Epithelial cell of esophagus (primary cell): Measurements from ENCODE around the gene WNT9A.

Experiments used
- DNase-seq: peaks from one replicate; pipeline ENCODE4 v3.0.0; 2010; ENCODE audit warnings: low read depth
- H3K4me3 ChIP-seq: 2 replicates; pipeline ENCODE4 v1.5.1; 2011; ENCODE audit warnings: mild to moderate bottlenecking, low read length, control low read depth
- TF ChIP-seq, protein P1 (sequence below): IDR thresholded peaks from 2 replicates; pipeline ENCODE4 v1.5.1; 2011; ENCODE audit warnings: low read depth, mild to moderate bottlenecking, low read length, control low read depth, inconsistent platforms; ENCODE audit not compliant: insufficient read depth; ENCODE audit errors: missing control alignments

WNT9A gene

DNA sequence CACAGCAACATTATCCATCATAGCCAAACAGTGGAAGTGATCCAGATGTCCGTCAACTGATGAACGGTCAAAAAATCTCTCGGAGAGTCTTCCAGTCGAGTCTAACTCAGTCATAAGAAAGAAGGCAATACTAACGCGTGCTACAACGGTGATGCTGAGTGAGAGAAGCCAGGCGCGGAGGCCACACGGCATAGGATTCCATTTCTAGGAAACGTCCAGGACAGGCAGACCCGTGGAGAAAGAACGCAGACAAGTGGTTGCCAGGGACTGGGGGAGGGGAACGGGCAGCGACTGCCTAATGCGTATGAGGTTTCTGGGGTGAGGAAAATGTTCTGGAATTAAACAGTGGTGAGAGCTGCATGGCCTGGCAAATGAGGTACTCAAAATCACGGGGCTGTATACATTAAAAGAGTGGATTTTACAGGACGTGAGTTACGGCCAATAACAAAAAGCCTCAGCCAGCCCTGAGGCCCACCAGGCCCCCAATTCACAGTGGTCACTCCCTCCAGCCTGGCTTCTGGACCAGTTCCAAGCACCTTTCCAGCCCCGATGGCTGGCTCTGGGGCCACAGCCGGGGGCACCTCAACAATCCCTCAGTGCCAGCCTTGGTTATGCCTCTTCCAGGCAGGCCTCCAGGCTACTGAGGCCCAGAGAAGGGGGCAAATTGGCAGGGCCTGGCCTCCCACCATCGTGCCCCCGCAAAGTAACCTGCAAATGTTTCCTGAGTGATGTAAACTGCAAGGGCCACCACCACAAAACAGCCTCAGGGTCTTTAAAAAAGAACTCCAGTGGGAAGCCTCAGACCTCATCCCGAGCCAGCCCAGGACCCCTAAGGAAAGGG lies 3.4 kb downstream of the WNT9A start:
- TF ChIP-seq, protein P1, sequence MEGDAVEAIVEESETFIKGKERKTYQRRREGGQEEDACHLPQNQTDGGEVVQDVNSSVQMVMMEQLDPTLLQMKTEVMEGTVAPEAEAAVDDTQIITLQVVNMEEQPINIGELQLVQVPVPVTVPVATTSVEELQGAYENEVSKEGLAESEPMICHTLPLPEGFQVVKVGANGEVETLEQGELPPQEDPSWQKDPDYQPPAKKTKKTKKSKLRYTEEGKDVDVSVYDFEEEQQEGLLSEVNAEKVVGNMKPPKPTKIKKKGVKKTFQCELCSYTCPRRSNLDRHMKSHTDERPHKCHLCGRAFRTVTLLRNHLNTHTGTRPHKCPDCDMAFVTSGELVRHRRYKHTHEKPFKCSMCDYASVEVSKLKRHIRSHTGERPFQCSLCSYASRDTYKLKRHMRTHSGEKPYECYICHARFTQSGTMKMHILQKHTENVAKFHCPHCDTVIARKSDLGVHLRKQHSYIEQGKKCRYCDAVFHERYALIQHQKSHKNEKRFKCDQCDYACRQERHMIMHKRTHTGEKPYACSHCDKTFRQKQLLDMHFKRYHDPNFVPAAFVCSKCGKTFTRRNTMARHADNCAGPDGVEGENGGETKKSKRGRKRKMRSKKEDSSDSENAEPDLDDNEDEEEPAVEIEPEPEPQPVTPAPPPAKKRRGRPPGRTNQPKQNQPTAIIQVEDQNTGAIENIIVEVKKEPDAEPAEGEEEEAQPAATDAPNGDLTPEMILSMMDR: no peak
- no peak overlapping the region for H3K4me3 ChIP-seq
- no peak for DNase-seq

GRCh38 chr1:227943381-227944089 lies 4.2 kb downstream of the WNT9A start:
- no peak for DNase-seq
- H3K4me3 ChIP-seq: no peak overlapping the region
- TF ChIP-seq, protein P1: no peak

GRCh38 chr1:227942716-227943261 lies 4.9 kb downstream of the WNT9A start:
- no peak overlapping the region for H3K4me3 ChIP-seq
- DNase-seq: no peak
- TF ChIP-seq, protein P1: no peak

GRCh38 chr1:227942021-227942715 lies 5.6 kb downstream of the WNT9A start:
- DNase-seq: no peak
- TF ChIP-seq, protein P1: no peak

DNA sequence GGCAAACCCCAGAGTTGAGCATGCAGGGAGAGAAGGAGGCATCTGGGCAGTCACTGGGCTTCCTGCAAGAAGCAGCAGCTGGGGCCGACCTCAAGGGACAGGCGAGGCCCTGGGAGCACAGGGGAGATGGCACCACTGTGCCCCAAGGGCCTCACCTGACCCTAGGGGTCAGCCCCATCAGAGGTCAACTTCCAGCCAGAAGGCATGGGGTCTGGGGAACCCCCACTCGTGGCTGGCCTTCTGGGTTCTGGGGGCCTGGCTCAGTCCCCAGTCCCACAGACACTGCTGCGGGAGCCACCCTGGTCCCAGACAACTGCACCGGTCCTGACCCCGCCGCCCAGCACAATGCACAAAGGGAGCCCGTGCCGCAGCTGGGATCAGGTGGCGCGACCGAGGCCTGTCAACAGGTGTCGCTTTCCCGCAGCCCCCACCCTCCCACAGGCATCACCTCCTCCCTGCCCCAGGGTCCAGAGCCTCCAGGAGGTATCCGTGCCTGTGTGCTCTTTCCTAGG lies 6.2 kb downstream of the WNT9A start:
- TF ChIP-seq, protein P1: no peak
- H3K4me3 ChIP-seq: no peak overlapping the region
- DNase-seq: no peak

More at GRCh38 chr1:227942021-227942715, 5.6 kb downstream of the WNT9A start:
- H3K4me3 ChIP-seq: no peak overlapping the region

GRCh38 chr1:227940791-227941241 lies 6.9 kb downstream of the WNT9A start:
- H3K4me3 ChIP-seq: no peak overlapping the region
- no peak for DNase-seq
- TF ChIP-seq, protein P1: no peak
